SK-N-DZ (cell line): ENCODE results near the gene STXBP4.

ENCODE experiments used
- DNase-seq: peaks from one replicate; pipeline ENCODE4 v3.0.0-alpha.2; 2015; ENCODE audit warnings: low spot score

The STXBP4 gene

DNA sequence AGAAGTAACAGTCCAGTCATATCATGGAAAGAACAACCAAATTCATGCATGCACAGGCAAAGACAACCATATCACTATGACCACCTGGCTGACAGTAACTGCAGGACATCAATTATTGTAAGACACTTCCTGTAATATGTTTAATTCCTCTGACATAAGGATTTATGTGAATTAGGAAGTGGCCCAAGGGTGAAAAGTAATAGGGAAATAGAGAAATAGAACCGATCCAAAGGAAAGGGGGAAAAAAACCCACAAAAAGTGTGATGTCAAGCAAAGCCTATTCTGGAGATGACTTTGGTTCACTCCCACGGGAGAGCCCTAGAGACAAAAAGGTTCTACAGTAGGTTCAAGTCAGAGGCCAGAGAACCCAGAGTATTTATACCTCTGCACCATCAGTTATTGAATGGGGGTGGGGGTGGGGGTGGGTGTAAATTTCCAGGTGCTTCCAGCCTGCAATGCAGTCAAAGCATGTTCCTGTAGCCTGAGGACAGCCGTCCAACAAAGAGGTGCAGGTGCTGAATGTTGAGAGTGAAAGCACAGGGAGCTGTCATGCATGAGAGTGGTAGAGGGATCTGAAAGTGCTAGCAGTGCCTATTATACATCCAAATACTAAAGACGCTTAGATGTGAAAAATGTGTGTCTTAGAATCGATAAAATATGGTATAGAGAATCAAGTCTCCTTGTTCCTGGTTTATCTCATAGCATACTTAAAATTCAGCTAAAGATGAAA, 200.6 kb downstream of the STXBP4 start:
- DNase-seq = no peak

DNA sequence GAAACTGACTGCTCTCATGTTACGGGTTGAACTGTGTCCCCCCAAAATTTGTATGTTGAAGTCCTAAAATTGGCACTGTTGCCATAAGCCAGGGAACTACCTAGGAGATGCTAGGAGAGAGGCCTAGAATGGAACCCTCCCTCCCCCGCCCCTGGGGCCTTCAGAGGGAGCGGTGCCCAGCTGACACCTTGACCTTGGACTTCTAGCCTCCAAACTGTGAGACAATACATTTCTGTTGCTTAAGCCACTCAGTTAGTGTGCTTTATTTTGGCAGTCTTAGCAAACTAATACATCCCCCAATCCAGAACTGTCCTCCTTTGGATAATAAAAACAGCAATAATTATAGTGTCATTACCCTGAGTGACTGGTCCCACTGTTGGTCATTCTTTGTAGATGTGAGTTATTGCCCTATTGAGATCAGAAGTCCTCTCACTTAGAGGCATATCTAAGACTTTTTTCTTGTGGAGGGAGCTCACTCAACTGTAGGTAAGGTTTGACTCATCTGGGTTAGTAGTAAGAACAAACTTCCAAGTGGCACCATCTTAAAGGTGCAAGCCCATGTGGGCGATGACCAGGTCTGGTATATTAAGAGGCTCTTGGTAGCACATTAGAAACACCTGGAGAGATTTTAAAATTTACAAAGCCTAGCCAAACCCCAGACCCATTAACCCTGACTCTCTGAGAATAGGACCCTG, 203.2 kb downstream of the STXBP4 start:
- no peak for DNase-seq

DNA sequence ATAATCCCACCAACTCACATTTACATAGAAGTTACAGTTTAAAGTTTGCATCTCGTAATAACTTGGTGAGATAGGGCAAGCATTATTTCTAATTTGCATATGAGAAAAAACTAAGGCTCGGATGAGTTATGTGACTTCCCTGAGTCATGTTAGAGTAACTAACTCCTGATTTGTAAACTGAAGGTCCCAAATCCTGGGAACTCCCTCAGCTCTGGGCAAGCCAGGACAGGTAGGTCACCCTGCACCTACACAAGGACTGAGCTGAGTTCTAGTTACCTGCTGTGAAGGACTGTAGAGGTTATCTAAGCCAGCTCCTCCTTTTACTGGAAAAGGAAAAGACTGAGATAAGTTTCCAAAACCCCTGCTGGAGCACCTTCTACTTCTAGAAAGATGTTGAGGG, 204.0 kb downstream of the STXBP4 start:
- no peak for DNase-seq

DNA sequence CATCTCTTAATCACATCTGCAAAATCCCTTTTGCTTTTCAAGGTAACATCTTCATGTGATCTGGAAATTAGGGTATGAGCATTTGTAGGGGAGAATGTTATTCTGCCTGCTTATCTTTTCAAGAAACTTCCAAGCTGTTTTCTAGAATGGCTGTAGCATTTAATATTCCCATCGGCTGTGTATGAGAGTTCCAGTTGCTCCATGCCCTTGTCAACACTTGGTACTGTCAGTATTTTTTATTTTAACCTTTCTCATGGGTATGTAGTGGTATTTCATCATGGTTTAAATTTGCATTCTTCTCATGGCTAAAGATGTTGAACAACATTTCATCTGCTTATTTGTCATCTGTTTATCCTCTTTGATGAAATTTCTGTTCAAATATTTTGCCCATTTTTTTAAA, 205.6 kb downstream of the STXBP4 start:
- DNase-seq = no peak

DNA sequence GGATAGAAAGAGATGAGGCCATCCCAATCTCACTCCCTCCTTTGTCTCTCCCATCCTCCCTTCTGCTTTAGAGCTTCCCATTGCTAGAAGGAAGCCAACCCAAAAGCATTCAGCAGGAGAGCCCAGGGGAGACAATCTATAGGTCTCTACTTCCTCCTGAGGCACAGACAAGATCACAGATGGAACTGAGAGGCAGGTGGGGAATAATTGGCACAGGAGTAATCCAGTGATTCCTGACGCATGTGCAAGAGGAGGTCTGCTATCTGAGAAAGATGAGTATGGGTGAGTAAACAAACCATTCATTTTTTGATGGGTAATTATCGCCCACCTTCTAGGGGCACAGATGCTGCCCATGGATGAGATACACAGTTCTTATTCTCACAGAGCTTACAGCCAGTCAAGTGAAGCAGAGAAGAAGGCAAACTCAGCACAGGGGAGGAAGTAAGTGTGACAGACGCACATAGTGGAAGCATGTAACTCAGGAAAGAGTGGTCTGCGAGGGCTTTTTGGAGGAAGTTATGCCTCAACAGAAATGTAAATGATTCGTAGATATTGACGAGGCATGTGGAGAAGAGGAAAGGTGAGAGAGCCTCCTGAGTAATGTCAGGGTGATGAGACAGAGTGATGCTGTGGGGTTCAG, 207.3 kb downstream of the STXBP4 start:
- no peak for DNase-seq

DNA sequence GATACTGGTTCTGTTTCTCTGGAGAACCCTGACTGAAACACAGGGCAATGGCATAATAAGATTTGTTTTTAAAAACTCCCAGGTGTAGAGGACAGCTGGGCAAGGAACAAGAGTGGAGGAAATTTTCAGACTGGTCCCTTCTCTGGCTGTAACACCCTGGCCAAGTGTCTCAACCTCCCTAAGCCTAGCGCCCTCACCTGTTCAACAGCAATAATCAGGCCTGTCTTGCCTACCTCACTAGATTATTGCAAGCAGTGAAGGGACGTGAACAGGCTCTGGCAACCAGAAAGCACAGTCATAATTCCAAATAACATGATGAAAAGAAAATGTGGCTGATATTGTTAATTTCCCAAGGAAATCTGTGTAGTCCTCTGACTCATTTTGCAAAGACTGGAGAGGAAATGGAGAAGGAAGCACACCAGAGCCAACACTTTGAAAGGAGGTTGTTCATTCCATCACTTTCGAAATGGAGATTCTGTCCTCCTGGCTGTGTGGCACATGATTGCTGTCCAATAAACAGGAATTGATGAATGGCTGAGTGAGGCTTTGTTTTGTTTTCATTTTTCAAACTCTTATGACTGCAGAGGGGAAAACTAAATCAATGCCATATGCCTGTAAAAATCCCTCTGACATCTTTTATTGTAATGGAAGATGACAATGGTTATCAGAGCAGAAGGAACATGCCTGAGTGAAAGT, 208.7 kb downstream of the STXBP4 start:
- no peak for DNase-seq

DNA sequence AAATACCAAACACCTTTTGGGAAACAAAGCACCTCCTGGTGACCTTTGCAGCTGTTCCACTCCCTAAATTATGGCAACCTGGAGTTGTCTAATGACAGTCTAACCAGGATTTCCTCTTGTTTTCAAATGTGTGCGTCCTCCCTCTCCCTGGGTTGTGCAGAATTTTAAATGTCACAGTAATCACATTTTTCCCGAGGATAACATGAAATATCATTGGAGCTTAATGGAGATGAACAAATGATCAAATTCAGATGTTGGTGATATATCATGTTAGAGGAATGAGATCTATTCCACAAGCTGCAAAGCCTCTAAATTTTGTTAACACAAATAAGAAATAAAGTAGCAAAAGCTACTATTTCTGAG, 209.3 kb downstream of the STXBP4 start:
- DNase-seq = no peak

DNA sequence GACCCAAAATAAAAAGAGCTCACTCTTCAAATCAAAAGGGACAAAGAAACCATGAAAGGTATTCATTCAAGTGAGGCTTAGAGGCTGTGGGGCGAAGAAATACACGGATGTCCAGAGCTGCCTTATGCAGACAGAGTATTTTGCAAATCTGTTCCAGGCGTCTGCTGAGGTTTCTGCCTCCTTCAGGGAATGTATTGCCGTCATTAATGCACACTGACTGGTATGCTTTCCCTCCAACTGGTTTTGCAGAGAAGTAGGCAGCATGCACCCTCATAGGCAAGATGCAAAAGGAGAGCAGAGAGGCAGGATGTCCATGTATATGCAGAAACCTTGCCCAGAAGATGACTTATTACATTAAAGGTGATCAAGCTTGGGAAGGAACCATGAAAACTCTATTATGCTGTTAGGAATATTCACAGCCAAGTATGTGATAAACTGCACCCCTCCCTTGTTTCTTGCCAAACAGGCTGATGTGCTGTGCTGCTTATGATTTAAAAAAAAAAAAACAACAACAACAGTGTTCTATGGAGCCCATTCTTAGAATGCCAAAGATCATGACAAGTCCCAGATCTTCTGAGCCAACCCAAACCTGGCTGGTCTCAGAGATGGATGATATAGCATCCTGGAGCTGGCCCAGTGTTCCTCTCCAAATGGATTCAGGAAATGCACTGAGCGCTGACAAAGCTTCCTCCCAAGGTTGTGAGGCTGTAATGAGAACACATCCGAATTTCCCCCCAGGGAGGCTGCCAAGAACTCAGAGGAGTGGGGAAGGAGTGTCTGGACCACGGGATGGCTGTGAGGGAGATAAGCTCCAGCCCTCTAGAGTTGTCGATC, 218.6 kb downstream of the STXBP4 start:
- no peak for DNase-seq

DNA sequence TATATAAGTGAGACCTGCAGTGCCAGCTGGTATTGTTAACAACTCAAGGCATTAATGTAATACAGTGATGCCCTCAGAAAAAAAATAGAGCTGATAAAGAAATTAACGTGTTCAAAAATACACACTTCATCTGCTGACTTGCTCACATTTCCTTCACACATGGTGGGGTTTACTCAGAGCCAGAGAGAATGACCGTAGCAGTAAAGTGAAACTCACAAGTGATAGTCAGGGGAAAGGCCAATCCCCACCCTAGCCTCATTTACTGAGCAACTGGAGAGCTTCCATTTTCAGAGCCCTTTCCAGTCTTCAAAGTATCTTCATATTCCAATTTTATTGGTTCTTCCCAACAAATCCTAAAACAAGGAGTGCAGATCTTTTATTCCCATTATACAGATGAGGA, 222.2 kb downstream of the STXBP4 start:
- no peak for DNase-seq

DNA sequence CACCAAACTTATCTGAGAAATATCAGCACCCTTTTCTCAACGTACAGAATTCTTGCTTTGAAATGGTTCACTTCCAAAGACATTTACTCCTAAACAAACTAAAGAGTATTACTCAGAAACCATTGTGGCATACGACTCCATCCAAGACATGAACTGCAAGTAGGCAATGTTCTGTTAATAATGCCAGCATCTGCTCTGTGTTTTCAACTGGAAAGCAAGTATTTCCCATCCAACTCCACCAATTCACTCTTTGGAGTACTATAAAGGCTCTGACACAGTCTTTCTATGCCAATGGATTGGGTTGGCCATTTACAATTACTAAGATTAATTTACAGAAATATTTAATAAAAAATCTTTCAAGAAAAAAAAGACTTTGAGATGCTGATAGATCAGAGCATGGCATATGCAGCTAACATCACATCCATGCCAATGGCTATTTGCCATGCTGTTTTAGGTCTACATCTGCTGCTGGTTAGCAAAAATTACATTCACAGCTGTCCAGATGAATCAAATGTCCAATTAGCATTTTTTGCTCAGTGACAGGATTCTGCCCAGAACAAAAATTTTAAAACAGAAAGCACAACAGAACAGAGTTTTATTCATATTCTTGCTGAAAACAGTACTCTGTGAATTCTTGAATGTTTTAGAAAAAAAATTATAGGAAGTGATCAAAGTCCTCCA, 230.3 kb downstream of the STXBP4 start:
- no peak for DNase-seq

DNA sequence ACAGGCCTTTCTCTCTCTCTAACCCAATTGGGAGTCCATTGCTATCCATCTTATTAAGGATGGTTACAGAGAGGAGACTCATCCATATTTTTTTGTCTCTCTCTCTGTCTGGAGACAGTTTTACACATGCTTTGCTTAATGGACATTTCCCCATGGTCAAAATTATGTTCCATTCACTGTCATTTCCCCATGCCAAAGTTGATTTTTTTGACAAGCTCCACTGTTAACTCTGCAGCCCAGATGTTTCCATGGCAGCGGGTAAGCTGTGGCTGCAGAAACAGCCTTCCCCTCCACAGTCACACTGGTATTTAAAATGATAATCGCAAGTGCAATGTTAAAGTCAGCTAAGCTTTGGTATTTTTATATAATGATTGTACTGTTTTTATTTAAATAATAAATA, 232.3 kb downstream of the STXBP4 start:
- peak; percentile 25 for DNase-seq

DNA sequence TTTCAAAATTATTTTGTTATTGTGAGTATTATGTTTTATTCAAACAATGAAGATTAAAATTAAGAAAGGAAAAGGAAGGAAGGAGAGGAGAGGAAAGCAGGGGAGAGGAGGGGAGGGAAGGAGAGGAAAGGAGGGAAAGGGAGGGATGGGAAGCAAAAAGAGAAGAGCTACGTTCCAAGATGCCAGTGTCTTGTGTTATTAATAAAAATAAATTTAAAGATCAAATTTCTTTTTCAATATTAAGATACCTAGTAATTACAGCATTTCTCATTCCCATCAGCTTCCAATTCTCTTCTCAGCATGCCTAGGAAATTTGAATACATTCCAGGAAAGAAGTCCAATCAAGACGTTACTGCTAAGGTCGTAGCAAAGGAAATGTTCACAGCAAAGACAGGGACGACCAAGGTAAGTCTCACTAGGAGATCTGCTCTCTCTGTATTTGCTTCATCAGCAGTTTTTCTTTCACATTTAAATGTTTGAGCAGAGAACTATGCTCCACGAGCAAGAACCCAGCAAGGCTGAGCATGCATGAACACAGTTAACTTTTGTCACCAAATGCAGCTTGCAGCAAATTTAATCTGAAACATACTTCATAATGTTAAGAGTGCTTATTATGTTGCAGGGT, 232.9 kb downstream of the STXBP4 start:
- no peak for DNase-seq

DNA sequence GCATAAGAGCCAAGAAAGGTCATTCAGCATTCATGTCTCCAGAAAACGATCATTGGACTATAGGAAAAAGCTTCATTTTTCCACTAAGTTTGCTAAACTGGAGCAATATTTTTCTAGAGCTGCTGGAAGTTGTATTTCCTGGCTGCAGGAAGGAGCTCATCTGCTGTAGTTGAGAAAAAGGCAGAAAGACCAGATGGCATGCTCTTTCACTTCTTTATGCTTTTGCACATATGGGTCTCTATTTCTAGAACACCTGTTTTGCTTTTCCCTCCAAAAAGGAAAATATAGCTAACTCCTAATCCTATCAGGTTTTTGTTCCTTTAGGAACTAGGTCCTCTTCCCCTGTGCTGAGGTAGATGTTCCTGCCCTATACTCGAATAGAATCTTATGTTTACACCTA, 234.3 kb downstream of the STXBP4 start:
- no peak for DNase-seq

DNA sequence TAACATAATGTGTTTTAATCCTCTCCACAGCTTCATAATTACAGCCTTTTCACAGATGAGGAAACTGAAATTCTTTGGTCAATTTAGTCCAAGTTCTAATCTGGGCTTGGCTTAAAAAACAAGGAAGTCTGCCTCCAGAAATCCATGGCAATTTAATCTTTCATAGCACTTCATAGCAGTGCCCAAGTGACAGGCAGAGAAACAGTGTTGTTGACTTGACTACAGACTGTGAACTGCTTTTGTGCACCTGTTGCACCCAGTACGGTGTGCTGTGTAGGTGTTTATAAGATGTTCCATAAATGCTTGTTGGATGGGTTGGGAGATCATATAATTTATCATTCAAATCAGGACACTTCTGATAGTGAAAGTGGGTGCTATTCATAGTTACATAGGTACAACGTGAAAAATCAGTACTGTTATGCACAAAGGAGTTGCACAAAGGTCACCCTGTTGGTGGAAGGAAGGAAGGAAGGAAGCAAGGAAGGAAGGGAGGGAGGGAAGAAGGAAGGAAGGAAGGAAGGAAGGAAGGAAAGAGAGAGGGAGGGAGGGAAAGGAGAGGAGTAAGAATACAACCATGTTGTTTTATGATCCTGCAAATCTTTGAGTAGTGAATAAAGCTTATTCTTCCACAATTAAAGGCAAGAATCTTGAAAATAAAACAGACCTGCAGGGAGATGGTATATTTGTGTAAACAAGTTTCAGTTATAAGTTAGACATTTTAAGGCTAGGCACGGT, 239.7 kb downstream of the STXBP4 start:
- no peak for DNase-seq

DNA sequence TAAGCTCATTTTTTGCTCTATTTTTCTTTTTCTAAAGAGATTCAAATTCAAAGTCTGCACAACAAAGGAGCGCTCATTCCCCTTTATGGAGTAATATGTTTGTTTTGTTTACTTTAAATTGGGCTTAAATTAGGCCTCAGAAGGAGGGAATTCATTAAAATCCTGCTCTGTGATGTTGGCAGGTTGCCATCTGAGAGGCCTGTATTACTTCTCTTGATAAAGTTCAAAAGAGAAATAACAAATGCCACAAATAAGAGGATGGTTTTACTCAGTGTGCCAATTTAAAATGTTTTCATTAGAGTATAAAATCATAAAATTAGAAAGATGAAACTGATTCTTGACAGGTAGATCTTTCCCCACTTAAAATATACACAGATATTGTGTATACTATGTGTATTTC, 241.7 kb downstream of the STXBP4 start:
- no peak for DNase-seq

DNA sequence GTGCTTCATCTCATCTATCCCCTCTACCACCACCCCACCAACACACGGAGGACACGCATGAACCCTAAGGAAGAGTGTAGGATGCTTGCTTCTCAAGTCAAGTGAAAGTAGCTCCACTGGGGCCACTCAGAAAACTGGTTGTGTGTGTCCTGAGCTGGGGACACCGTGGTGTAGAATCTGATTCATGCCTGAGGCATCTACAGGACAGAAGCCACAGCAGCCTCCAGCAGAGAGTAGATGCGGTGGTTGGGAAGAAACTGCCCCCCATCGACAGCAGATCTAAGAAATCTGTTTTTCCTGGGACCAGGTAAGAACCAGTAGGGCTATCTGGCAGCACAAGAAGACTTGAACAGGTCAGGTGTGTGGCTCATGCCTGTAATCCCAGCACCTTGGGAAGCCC, 244.3 kb downstream of the STXBP4 start:
- DNase-seq = no peak

DNA sequence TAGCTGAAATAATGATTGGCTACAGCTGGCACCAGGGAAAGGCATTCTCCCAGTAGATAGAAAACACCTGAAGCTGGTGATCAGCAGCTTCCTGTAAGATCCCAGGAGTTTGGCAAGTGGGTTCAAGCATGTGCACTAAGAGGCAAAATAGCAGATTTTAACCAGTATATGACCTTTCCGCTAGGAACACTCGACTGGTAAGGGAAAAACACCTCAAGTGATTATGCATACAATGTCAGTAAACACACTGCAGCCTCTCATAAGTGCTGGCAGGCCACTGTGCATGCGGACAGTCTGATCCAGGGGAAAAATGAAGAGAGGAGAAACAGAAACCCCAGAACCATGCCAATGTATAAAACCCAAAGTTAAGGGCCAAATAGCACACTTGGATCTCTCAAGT, 247.1 kb downstream of the STXBP4 start:
- DNase-seq = no peak

DNA sequence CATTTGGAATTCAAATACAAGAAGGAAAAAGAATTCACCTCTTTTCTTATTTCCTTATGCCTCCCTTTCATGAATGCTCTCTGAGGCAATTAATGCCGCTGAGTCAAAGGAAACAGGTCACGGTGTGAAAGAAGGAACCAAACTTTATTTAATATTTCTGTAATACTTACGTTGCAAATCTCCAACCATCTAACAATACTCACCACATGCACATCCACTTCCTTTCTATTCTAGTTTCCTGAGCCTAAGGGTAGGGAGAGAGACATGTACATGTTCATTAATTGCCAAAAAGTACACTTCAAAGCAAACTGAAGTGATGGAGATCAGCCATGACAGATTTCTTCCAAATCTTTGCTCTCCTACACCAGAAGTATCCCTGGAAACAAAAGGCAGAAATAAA, 248.3 kb downstream of the STXBP4 start:
- no peak for DNase-seq

DNA sequence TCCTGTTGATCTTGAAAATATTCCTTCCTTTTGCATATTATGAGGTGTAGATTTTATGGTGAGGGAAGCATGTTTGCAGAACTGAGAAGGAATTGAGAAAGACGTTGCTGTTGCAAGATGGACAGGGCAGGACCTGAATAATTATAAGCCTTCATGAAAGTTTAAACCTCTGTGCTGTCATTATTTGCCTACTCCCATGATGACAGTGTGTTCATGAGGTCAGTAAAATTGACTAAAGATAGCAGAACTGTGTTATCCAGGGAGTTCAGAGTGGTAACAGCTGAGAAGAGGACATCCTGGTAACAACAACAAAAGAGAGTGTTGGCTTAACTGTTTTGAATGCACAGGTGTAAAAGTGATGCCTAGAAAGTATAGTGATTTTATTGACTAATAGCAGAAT, 250.9 kb downstream of the STXBP4 start:
- no peak for DNase-seq

DNA sequence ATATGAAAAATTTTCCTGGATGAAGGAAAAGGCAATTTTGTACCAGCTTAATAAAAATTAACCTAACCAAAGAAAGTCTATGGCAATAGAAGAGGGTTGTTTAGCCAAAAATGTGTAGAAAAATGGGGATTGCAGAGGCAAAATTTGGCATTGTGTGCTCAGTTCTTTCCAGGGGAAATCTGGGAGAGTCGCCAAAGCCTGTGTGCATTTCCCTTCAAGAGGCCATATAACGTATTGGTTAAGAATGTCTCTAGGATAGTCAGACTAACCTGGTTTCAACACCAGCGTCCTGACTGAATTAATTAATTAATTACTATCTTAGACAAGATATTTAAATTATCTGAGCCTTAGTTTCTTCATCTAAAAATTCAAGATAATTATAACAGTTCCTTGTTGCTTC, 251.4 kb downstream of the STXBP4 start:
- no peak for DNase-seq
